ENCODE measurements around the gene NRSN2.
A peak's percentile ranks its signal among the peaks of the same experiment; 100 is the strongest.
"Not testable (repeated sequence)": the region's sequence is repeated elsewhere in the genome, so short reads cannot be mapped to it uniquely, and the experiment has no call there.

The NRSN2 gene

DNA sequence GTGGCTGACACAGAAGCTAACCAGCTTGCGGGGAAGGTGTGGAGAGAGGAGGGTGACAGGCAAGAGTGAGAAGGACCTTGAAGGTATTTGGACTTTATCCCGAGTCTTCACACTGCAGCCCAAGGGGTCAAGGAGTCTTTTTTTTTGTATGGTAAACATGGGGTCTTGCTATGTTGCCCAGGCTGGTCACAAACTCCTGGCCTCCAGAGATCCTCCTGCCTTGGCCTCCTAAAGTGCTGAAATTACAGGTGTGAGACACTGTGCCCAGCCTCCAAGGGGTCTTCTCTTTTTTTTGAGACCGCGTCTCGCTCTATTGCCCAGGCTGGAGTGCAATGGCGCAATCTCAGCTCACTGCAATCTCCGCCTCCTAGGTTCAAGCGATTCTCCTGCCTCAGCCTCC lies 12.3 kb upstream of the NRSN2 start:
- Histone ChIP-seq H3K27me3 (ENCODE audit: insufficient read depth, insufficient read length) (no peaks in the 10 kb centered on the region), H3K9ac (ENCODE audit: insufficient read length, low read depth) (no peak overlapping the region), H3K36me3 (ENCODE audit: insufficient read depth, insufficient read length, low read length) (peaks cover 6% of the 10 kb centered on the region), H3K4me3 (ENCODE audit: insufficient read length, low read depth) (no peak overlapping the region), H3K9me3 (ENCODE audit: insufficient read depth, low read length) (no peaks in the 10 kb centered on the region), H3K4me1 (ENCODE audit: insufficient read depth, insufficient read length) (peaks cover 14% of the 10 kb centered on the region)
- no peak for DNase-seq (ENCODE audit: low read depth, low spot score)
- no peak for TF ChIP-seq ZNF274 (IDR thresholded peaks at IDR 0.05; ENCODE audit: low read depth, low read length)
- no peak for TF ChIP-seq SUZ12 (IDR thresholded peaks at IDR 0.05; ENCODE audit: extremely low read depth, insufficient read depth, insufficient read length)
- TF ChIP-seq YY1 (IDR thresholded peaks at IDR 0.05; ENCODE audit: insufficient read depth, insufficient read length) = no peak

DNA sequence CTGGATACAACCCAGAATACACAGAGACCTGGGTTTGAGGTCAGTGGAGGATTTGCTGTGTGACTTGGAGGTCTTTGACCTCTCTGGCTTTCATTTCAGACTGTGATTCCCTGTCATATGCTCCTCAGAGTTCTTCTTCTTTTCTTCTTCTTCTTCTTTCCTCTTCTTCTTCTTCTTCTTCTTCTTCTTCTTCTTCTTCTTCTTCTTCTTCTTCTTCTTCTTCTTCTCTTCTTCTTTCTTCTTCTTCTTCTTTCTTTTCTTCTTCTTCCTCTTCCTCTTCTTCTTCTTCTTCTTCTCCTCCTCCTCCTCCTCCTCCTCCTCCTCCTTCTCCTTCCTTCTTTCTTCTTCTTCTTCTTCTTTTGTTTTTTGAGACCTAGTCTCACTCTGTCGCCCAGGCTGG lies 10.9 kb upstream of the NRSN2 start:
- not testable (repeated sequence) for H3K9me3 ChIP-seq (ENCODE audit: insufficient read depth, low read length); H3K36me3 ChIP-seq (ENCODE audit: insufficient read depth, insufficient read length, low read length); DNase-seq (ENCODE audit: low read depth, low spot score); H3K4me3 ChIP-seq (ENCODE audit: insufficient read length, low read depth); H3K4me1 ChIP-seq (ENCODE audit: insufficient read depth, insufficient read length); H3K9ac ChIP-seq (ENCODE audit: insufficient read length, low read depth); H3K27me3 ChIP-seq (ENCODE audit: insufficient read depth, insufficient read length)

DNA sequence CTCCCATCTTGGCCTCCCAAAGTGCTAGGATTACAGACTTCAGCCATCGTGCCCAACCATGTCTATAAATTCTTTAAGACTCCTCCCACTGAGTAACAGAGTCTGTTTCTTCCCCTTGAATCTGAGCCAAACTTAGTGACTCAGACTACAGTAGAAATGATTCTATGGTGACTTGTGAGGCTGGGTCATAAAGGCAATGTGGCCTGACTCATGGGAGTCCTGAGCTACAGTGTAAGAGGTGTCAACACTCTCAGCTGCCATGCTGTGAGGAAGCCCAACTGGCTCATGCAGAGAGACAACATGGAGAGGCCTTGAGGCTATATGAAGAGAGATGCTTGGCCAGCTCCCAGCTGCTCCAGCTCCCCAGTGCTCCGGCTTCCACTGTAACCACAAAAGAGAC lies 5.2 kb upstream of the NRSN2 start:
- H3K9ac ChIP-seq (ENCODE audit: insufficient read length, low read depth) = no peak overlapping the region
- no peaks in the 10 kb centered on the region for H3K27me3 ChIP-seq (ENCODE audit: insufficient read depth, insufficient read length)
- no peaks in the 10 kb centered on the region for H3K4me1 ChIP-seq (ENCODE audit: insufficient read depth, insufficient read length)
- TF ChIP-seq ZNF274 (IDR thresholded peaks at IDR 0.05; ENCODE audit: low read depth, low read length) (no peak), SUZ12 (IDR thresholded peaks at IDR 0.05; ENCODE audit: extremely low read depth, insufficient read depth, insufficient read length) (no peak), YY1 (IDR thresholded peaks at IDR 0.05; ENCODE audit: insufficient read depth, insufficient read length) (no peak)
- H3K36me3 ChIP-seq (ENCODE audit: insufficient read depth, insufficient read length, low read length) = peaks cover 9% of the 10 kb centered on the region
- no peak for DNase-seq (ENCODE audit: low read depth, low spot score)
- H3K9me3 ChIP-seq (ENCODE audit: insufficient read depth, low read length) = no peaks in the 10 kb centered on the region
- no peak overlapping the region for H3K4me3 ChIP-seq (ENCODE audit: insufficient read length, low read depth)

DNA sequence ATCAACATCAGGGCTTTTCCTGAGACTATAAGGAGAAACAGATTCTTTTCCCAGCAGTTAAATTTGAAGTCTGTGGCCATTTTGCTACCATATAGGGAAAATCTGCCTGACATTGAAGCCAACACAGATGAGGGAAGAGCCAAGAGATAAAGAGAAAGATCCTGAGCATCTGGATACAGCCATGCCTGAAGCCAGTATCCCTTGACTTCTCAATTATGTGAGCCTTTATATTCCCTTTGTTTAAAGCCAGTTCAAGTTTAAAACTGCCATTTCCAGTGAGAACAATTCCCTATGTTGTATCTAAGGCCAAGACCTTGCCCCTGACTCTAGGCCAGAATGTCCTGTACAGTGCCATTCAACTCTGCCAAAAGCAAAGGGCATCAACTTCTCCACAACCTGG lies 3.8 kb upstream of the NRSN2 start:
- no peak for TF ChIP-seq YY1 (IDR thresholded peaks at IDR 0.05; ENCODE audit: insufficient read depth, insufficient read length)
- no peak for TF ChIP-seq ZNF274 (IDR thresholded peaks at IDR 0.05; ENCODE audit: low read depth, low read length)
- no peak for TF ChIP-seq SUZ12 (IDR thresholded peaks at IDR 0.05; ENCODE audit: extremely low read depth, insufficient read depth, insufficient read length)

DNA sequence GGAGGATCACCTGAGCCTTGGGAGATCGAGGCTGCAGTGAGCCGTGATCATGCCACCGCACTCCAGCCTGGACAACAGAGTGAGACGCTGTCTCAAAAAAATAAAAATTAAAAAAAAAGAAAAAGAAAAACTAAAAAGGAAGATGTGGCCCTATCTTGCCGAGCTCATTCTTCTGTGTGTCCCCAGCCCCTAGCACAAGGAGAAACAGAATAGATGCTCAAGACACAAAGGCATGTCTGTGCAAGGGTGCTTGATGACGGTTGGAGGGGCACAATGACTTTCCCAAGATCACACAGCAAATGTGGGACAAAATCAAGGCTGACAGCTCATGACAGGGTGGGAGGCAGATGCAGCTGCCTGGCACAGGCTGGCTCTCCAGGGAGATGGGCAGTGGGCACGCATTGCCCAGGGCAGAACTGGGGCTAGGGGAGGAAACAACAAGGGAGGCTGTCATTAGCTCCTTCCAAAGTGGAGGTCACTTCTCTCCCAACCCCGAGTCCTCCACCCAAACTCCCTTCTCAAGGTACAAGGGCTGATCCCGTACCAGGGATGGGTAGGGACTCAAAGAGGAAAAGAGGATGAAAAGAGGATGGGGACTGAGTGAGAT lies 775 bp upstream of the NRSN2 start:
- Histone ChIP-seq H3K27me3 (ENCODE audit: insufficient read depth, insufficient read length) (no peaks in the 10 kb centered on the region), H3K9ac (ENCODE audit: insufficient read length, low read depth) (peak overlapping the region; percentile 87), H3K4me1 (ENCODE audit: insufficient read depth, insufficient read length) (peaks cover 6% of the 10 kb centered on the region), H3K4me3 (ENCODE audit: insufficient read length, low read depth) (peak overlapping the region; percentile 70), H3K36me3 (ENCODE audit: insufficient read depth, insufficient read length, low read length) (peaks cover 25% of the 10 kb centered on the region), H3K9me3 (ENCODE audit: insufficient read depth, low read length) (no peaks in the 10 kb centered on the region)
- no peak for DNase-seq (ENCODE audit: low read depth, low spot score)
- TF ChIP-seq YY1 (IDR thresholded peaks at IDR 0.05; ENCODE audit: insufficient read depth, insufficient read length) = no peak
- TF ChIP-seq ZNF274 (IDR thresholded peaks at IDR 0.05; ENCODE audit: low read depth, low read length) = no peak
- no peak for TF ChIP-seq SUZ12 (IDR thresholded peaks at IDR 0.05; ENCODE audit: extremely low read depth, insufficient read depth, insufficient read length)

More for the DNA sequence above, 3.8 kb upstream of the NRSN2 start:
- Histone ChIP-seq H3K9ac (ENCODE audit: insufficient read length, low read depth) (no peak overlapping the region), H3K4me1 (ENCODE audit: insufficient read depth, insufficient read length) (no peaks in the 10 kb centered on the region), H3K36me3 (ENCODE audit: insufficient read depth, insufficient read length, low read length) (peaks cover 9% of the 10 kb centered on the region), H3K27me3 (ENCODE audit: insufficient read depth, insufficient read length) (no peaks in the 10 kb centered on the region), H3K4me3 (ENCODE audit: insufficient read length, low read depth) (no peak overlapping the region), H3K9me3 (ENCODE audit: insufficient read depth, low read length) (no peaks in the 10 kb centered on the region)
- no peak for DNase-seq (ENCODE audit: low read depth, low spot score)

DNA sequence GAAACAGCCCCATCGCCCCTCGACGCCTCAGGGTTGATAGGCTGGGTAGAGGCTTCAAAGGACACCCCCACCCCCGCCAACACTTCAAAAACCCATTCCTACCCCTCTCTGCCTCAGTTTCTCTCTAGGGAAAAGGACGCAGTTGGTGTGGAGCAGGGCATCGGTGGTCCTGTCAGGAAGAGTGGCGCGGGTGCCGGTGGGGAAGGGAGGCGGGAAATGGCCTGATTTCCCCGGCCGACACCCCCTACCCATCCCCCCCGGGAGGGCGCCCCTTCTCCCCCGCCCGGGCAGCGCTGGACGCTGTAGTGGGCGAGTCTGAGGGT lies 367 bp downstream of the NRSN2 start:
- H3K36me3 ChIP-seq (ENCODE audit: insufficient read depth, insufficient read length, low read length) = peaks cover 35% of the 10 kb centered on the region
- H3K27me3 ChIP-seq (ENCODE audit: insufficient read depth, insufficient read length) = no peaks in the 10 kb centered on the region
- no peaks in the 10 kb centered on the region for H3K9me3 ChIP-seq (ENCODE audit: insufficient read depth, low read length)
- no peak for DNase-seq (ENCODE audit: low read depth, low spot score)
- peak overlapping the region; percentile 87 for H3K9ac ChIP-seq (ENCODE audit: insufficient read length, low read depth)
- peak overlapping the region; percentile 70 for H3K4me3 ChIP-seq (ENCODE audit: insufficient read length, low read depth)
- TF ChIP-seq ZNF274 (IDR thresholded peaks at IDR 0.05; ENCODE audit: low read depth, low read length) = no peak
- TF ChIP-seq SUZ12 (IDR thresholded peaks at IDR 0.05; ENCODE audit: extremely low read depth, insufficient read depth, insufficient read length) = no peak
- no peak for TF ChIP-seq YY1 (IDR thresholded peaks at IDR 0.05; ENCODE audit: insufficient read depth, insufficient read length)
- peaks cover 6% of the 10 kb centered on the region for H3K4me1 ChIP-seq (ENCODE audit: insufficient read depth, insufficient read length)

DNA sequence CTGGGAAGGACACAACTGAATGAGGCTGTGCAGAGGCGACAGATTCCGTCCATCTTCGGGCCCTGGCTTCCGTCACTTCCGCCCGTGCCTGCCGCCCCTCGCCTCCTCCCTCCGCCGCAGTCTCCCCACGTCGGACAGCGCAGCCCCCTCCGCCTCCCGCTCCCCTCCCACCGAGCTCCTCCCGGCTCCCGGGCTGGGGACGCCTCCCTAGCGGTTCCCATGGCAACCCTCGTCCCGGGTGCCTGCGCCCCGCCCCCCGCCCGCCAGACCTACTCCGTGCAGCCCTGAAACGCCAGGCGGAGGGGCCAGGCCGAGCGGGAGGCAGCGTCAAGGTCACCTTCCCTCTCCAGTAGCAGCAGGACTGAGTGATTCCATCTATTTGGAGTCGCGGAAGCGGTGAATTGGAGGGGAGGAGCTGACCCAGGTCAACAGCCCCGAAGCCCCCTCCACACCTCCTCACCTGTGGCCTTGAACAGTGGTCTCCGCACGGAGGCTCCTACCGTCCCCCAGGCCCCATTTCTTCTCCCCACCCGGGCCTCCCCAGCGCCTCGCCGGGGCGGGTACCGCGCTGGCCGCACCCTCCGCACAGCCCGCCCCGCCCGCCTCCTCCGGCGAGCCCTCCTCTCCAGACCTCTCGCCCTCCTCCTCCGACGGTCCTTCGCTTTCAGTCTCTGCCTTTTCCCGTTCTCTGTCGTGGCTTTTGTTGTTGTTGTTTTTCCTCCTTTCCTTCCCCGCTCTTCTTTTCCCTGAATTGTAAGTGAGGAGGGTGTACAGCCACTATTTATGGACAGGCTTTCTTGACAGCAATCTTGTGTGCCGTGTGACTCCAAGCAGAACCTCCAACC lies 951 bp downstream of the NRSN2 start:
- TF ChIP-seq ZNF274 (IDR thresholded peaks at IDR 0.05; ENCODE audit: low read depth, low read length) (no peak), SUZ12 (IDR thresholded peaks at IDR 0.05; ENCODE audit: extremely low read depth, insufficient read depth, insufficient read length) (no peak), YY1 (IDR thresholded peaks at IDR 0.05; ENCODE audit: insufficient read depth, insufficient read length) (no peak)
- Histone ChIP-seq H3K27me3 (ENCODE audit: insufficient read depth, insufficient read length) (no peaks in the 10 kb centered on the region), H3K9ac (ENCODE audit: insufficient read length, low read depth) (peak overlapping the region; percentile 87), H3K4me1 (ENCODE audit: insufficient read depth, insufficient read length) (peaks cover 6% of the 10 kb centered on the region), H3K4me3 (ENCODE audit: insufficient read length, low read depth) (peak overlapping the region; percentile 70), H3K36me3 (ENCODE audit: insufficient read depth, insufficient read length, low read length) (peaks cover 41% of the 10 kb centered on the region), H3K9me3 (ENCODE audit: insufficient read depth, low read length) (no peaks in the 10 kb centered on the region)
- DNase-seq (ENCODE audit: low read depth, low spot score) = peak; percentile 97

Measured in NT2/D1 (cell line).